HepG2 (cell line): ENCODE data around the gene TMEM184C. TPM values are rescaled to one million over a fixed set of nuclear protein-coding genes. Genes with fewer than 3 reads are reported as not detected.
A peak's percentile ranks its signal among the peaks of the same experiment; 100 is the strongest.

Source experiments
- ARNT2 ChIP-seq: sonication (generic); formaldehyde crosslinking; IDR thresholded peaks from 2 replicates; pipeline ENCODE4 v1.8.0; 2022; ENCODE audit warnings: mild to moderate bottlenecking, low read depth, missing genetic modification reagents, moderate library complexity
- ATF6 ChIP-seq: sonication (generic); formaldehyde crosslinking; conservative IDR thresholded peaks from 2 replicates; pipeline ENCODE4 v1.4.0; 2020; ENCODE audit warnings: missing genetic modification reagents
- BRF2 ChIP-seq: sonication (generic); formaldehyde crosslinking; IDR thresholded peaks from 2 replicates; pipeline ENCODE4 v1.8.1; 2022; ENCODE audit warnings: mild to moderate bottlenecking, missing genetic modification reagents
- ELF4 ChIP-seq: sonication (generic); formaldehyde crosslinking; IDR thresholded peaks from 2 replicates; pipeline ENCODE4 v1.5.0; 2020; ENCODE audit warnings: missing genetic modification reagents, mild to moderate bottlenecking, moderate library complexity, borderline replicate concordance
- FOXO1 ChIP-seq: sonication (generic); formaldehyde crosslinking; IDR thresholded peaks from 2 replicates; pipeline ENCODE4 v1.4.0; 2020; ENCODE audit warnings: missing genetic modification reagents
- JDP2 ChIP-seq: sonication (generic); formaldehyde crosslinking; IDR thresholded peaks from 2 replicates; pipeline ENCODE4 v1.8.1; 2022; ENCODE audit warnings: missing genetic modification reagents, borderline replicate concordance
- MIER3 ChIP-seq: IDR thresholded peaks from 2 replicates; pipeline ENCODE4 v1.6.1; 2016; ENCODE audit warnings: missing compliant biosample characterization, borderline replicate concordance
- MYC ChIP-seq: sonication (generic); formaldehyde crosslinking; IDR thresholded peaks from 2 replicates; pipeline ENCODE4 v1.9.0; 2021; ENCODE audit warnings: missing genetic modification reagents, borderline replicate concordance
- PHF20 ChIP-seq: sonication (generic); formaldehyde crosslinking; IDR thresholded peaks from 2 replicates; pipeline ENCODE4 v1.5.0; 2020; ENCODE audit warnings: mild to moderate bottlenecking, missing genetic modification reagents
- PHF21A ChIP-seq: sonication (generic); formaldehyde crosslinking; IDR thresholded peaks from 2 replicates; pipeline ENCODE4 v1.5.0; 2020; ENCODE audit warnings: mild to moderate bottlenecking, missing genetic modification reagents
- PPARG ChIP-seq: conservative IDR thresholded peaks from 2 replicates; pipeline ENCODE4 v1.6.1; 2016; ENCODE audit warnings: missing biosample characterization, missing genetic modification reagents
- SALL2 ChIP-seq: sonication (generic); formaldehyde crosslinking; IDR thresholded peaks from 2 replicates; pipeline ENCODE4 v1.8.1; 2023; ENCODE audit warnings: mild to moderate bottlenecking, missing genetic modification reagents, inconsistent platforms
- SIX4 ChIP-seq: sonication (generic); formaldehyde crosslinking; IDR thresholded peaks from 2 replicates; pipeline ENCODE4 v1.4.0; 2020; ENCODE audit warnings: missing genetic modification reagents
- ZBTB34 ChIP-seq: sonication (generic); formaldehyde crosslinking; IDR thresholded peaks from 2 replicates; pipeline ENCODE4 v1.8.0; 2022; ENCODE audit warnings: mild to moderate bottlenecking, missing genetic modification reagents
- ZBTB38 ChIP-seq: sonication (generic); formaldehyde crosslinking; IDR thresholded peaks from 2 replicates; pipeline ENCODE4 v1.5.1; 2020; ENCODE audit warnings: mild to moderate bottlenecking, missing genetic modification reagents
- ZC3H13 ChIP-seq: sonication (generic); formaldehyde crosslinking; IDR thresholded peaks from 2 replicates; pipeline ENCODE4 v1.8.1; 2023; ENCODE audit warnings: mild to moderate bottlenecking, missing genetic modification reagents, moderate library complexity
- ZFP41 ChIP-seq: sonication (generic); formaldehyde crosslinking; IDR thresholded peaks from 2 replicates; pipeline ENCODE4 v1.4.0; 2020; ENCODE audit warnings: mild to moderate bottlenecking, missing genetic modification reagents, borderline replicate concordance
- ZNF33A ChIP-seq: sonication (generic); formaldehyde crosslinking; IDR thresholded peaks from 2 replicates; pipeline ENCODE4 v1.5.1; 2020; ENCODE audit warnings: missing genetic modification reagents, mild to moderate bottlenecking, moderate library complexity, borderline replicate concordance
- ZNF414 ChIP-seq: sonication (generic); formaldehyde crosslinking; IDR thresholded peaks from 2 replicates; pipeline ENCODE4 v1.5.0; 2020; ENCODE audit warnings: missing genetic modification reagents
- ZNF510 ChIP-seq: sonication (generic); formaldehyde crosslinking; IDR thresholded peaks from 2 replicates; pipeline ENCODE4 v1.4.0; 2020; ENCODE audit warnings: low read depth, mild to moderate bottlenecking, missing genetic modification reagents
- ZNF513 ChIP-seq: sonication (generic); formaldehyde crosslinking; conservative IDR thresholded peaks from 2 replicates; pipeline ENCODE4 v1.5.0; 2020; ENCODE audit warnings: missing genetic modification reagents
- ZNF768 ChIP-seq: sonication (generic); formaldehyde crosslinking; IDR thresholded peaks from 2 replicates; pipeline ENCODE4 v1.4.0; 2020; ENCODE audit warnings: missing genetic modification reagents
- polyA plus RNA-seq, 8 experiments: library from polyadenylated mRNA; depleted of rRNA in 3 of 8; stranded (reverse) in 7 of 8; unstranded in 1 of 8; fragments of >200 nt; fragmentation: Illumina TruSeq in 4 of 8; extraction: Trizol in 4 of 8; gene quantifications; 2 replicates each; pipeline versions ENCODE4 v1.2.1 to v1.2.3, GENCODE V29; 2011 to 2016; ENCODE audit warnings: low read depth in 4 of 8, missing spikeins in 1 of 8, mixed read lengths in 1 of 8; ENCODE audit not compliant: insufficient read depth in 1 of 8
- total RNA-seq, 5 experiments: library from RNA; depleted of rRNA; stranded (reverse); fragments of >200 nt; fragmentation: Illumina TruSeq; extraction: Trizol; gene quantifications; 2 replicates each; pipeline ENCODE4 v1.2.3, GENCODE V29; 2016; ENCODE audit warnings: low read depth in 1 of 5

Gene TMEM184C
- total and polyA plus RNA-seq, 2 of the 13 experiments (the other 11 are each of a cell fraction or from before 2014, with no cell fraction given): 13.9 to 26.1 TPM

GRCh38 chr4:147683717-147684700 is 66.8 kb downstream of the TMEM184C start, which contains the start of gene PRMT9 (continued):
- TF ChIP-seq BRF2: no peak
- no peak for TF ChIP-seq ZBTB34 (CRISPR knock-in tag)
- TF ChIP-seq ZFP41: no peak
- TF ChIP-seq ELF4 (CRISPR knock-in tag): peak; percentile 68
- TF ChIP-seq ATF6 (CRISPR knock-in tag): no peak
- TF ChIP-seq ZNF513 (CRISPR knock-in tag): no peak
- 0 out of 2 replicates have a peak, but pooled peaks have one; percentile 59 for TF ChIP-seq ZNF414 (CRISPR knock-in tag)
- TF ChIP-seq ZBTB38 (CRISPR knock-in tag): peak; percentile 32; the same call in 1 of the 2 replicates
- peak; percentile 62; the same call in 1 of the 2 replicates for TF ChIP-seq ARNT2
- TF ChIP-seq ZC3H13 (CRISPR knock-in tag): no peak
- peak; percentile 67; the same call in 1 of the 2 replicates for TF ChIP-seq MIER3 (CRISPR knock-in tag)
- TF ChIP-seq SIX4 (CRISPR knock-in tag): peak; percentile 11; the same call in 1 of the 2 replicates
- no peak for TF ChIP-seq JDP2 (CRISPR knock-in tag)
- no peak for TF ChIP-seq PPARG
- peak; percentile 66; the same call in 1 of the 2 replicates for TF ChIP-seq ZNF510
- peak; percentile 41 for TF ChIP-seq FOXO1 (CRISPR knock-in tag)
- TF ChIP-seq PHF20 (CRISPR knock-in tag): peak; percentile 92
- TF ChIP-seq SALL2 (CRISPR knock-in tag): peak; percentile 81
- TF ChIP-seq MYC: peak; percentile 84
- no peak for TF ChIP-seq ZNF33A (CRISPR knock-in tag)
- peak; percentile 72 for TF ChIP-seq PHF21A (CRISPR knock-in tag)
- peak; percentile 87 for TF ChIP-seq ZNF768
